Suppressor macrophage (primary cell): ENCODE measurements around the gene PCDHB7.
A peak's percentile ranks its signal among the peaks of the same experiment; 100 is the strongest.
"Not testable (repeated sequence)": the region's sequence is repeated elsewhere in the genome, so short reads cannot be mapped to it uniquely, and the experiment has no call there.

Experiments used
- DNase-seq, 4 experiments: peaks; one replicate each; pipeline ENCODE4 v3.0.0-alpha.2; 2020 to 2022
- total RNA-seq, 17 experiments: gene quantifications; one replicate each; lab custom pipeline; 2026; ENCODE audit warnings: mixed read lengths in 6 of 17, inconsistent platforms in 3 of 17; lab: John Stamatoyannopoulos, UW

Gene PCDHB7
- total RNA-seq, result 0 to 0.99 (median 0) reads per million in 17 experiments

DNA sequence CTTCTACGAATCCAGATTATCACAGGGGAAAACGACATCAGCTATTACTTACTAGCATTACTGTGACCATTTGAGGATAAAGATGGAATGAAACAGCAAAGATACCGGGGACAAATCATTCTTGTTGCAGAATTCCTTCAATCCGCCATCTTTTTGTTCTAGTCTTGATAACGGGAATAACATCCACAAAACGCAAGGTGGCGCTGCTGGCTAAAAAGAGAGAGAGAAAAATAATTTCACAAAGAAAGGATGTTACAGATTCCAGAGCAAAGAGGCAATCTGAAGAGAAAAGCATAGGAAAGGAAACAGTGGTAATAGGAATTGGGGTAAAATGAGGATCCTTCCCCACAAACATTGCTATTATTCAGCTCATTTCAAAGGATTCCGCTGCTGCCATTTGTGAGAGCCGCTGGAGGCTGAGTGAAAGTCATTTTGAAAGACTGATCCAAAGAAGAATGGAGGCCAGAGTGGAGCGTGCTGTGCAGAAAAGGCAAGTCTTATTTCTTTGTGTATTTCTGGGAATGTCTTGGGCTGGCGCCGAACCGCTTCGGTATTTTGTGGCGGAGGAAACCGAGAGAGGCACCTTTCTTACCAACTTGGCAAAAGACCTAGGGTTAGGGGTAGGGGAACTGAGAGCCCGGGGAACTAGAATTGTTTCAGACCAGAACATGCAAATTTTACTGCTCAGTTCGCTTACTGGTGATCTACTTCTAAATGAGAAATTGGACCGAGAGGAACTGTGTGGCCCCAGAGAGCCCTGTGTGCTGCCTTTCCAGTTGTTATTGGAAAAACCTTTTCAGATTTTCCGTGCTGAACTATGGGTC, at the start of gene PCDHB7:
Gene PCDHB7 (plus strand): TSS at position 264 of the 824 bp plus-strand sequence. CDS start 192 bp downstream, at position 456.
- peak in 2 of 4 experiments; percentile 7 to 8 for DNase-seq

DNA sequence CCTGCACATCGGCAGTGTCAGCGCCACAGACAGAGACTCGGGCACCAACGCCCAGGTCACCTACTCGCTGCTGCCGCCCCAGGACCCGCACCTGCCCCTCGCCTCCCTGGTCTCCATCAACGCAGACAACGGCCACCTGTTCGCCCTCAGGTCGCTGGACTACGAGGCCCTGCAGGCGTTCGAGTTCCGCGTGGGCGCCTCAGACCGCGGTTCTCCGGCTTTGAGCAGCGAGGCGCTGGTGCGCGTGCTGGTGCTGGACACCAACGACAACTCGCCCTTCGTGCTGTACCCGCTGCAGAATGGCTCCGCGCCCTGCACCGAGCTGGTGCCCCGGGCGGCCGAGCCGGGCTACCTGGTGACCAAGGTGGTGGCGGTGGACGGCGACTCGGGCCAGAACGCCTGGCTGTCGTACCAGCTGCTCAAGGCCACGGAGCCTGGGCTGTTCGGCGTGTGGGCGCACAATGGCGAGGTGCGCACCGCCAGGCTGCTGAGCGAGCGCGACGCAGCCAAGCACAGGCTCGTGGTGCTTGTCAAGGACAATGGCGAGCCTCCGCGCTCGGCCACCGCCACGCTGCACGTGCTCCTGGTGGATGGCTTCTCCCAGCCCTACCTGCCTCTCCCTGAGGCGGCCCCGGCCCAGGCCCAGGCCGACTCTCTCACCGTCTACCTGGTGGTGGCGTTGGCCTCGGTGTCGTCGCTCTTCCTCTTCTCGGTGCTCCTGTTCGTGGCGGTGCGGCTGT, 48.9 kb upstream of the PCDHB7 start:
- DNase-seq, result not testable (repeated sequence)

DNA sequence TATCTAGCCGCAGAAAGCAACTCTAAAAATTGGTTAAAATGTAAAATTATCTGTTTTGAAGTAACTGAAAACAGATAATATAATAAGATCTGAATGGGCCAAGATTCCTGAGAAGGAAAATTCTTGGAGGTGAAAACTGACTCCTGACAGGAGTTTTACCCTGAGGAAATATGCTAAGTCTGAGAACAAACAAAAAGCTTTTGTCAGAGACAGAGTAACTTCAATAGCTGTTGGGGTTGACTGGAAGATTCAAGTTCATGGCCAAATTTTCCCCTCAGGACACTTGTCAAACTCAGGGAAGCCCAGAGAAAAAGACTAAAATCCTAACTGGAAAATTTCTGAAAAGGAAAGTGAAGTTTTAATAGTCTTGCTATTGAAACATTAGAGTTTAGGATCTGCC, 45.1 kb upstream of the PCDHB7 start:
- no peak for DNase-seq

DNA sequence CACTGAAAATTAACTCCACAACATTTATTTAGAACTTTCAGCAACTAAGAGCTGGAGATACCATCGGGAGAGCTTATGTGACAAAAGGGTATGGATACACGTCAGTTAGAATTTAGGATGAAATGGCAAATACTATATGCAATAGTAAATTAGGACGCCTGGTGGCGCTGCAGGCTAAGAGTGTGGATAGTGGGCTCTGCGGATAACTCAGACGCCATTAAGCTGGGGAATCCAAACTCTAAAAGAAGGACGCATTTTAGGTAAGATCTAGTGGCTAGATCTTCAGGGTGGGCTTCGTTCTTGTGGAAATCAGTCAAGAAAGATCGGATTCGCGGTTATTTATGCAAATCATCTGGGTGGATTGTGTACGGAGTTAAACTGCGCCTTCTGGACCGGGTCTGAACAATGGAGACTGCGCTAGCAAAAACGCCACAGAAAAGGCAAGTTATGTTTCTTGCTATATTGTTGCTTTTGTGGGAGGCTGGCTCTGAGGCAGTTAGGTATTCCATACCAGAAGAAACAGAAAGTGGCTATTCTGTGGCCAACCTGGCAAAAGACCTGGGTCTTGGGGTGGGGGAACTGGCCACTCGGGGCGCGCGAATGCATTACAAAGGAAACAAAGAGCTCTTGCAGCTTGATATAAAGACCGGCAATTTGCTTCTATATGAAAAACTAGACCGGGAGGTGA, 37.3 kb upstream of the PCDHB7 start, which contains the start of gene PCDHB5:
Gene PCDHB5 (plus strand): TSS at position 177 of the 688 bp plus-strand sequence. CDS start 229 bp downstream, at position 406.
- peak in 1 of 4 experiments; percentile 5 for DNase-seq

DNA sequence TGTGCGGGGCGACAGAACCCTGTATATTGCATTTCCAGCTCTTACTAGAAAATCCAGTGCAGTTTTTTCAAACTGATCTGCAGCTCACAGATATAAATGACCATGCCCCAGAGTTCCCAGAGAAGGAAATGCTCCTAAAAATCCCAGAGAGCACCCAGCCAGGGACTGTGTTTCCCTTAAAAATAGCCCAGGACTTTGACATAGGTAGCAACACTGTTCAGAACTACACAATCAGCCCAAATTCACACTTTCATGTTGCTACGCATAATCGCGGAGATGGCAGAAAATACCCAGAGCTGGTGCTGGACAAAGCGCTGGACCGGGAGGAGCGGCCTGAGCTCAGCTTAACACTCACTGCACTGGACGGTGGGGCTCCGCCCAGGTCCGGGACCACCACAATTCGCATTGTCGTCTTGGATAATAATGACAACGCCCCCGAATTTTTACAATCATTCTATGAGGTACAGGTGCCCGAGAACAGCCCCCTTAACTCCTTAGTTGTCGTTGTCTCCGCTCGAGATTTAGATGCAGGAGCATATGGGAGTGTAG, 36.7 kb upstream of the PCDHB7 start:
- no peak for DNase-seq

DNA sequence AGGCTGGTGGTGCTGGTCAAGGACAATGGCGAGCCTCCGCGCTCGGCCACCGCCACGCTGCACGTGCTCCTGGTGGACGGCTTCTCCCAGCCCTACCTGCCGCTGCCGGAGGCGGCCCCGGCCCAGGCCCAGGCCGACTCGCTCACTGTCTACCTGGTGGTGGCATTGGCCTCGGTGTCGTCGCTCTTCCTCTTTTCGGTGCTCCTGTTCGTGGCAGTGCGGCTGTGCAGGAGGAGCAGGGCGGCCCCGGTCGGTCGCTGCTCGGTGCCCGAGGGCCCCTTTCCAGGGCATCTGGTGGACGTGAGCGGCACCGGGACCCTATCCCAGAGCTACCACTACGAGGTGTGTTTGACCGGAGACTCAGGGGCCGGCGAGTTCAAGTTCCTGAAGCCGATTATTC, 35.1 kb upstream of the PCDHB7 start:
- DNase-seq, result not testable (repeated sequence)

DNA sequence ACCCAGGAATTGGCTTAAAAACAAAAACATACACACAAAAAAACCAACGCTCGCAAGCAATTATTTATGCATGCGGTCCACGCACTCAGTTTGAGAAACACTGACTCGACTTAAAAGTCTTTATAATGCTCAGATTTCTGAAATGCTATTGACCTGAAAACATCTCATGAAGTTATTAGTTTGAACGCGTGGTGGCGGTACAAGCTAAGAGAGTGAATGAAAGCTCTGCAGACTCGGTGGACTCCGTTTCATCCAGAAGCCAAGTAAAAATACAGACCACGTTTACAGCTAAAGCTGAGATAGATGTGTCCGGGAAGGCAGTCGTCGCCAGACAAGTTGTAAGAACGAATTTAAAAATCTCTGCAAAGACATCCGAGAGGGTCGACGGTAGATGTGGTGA, 22.6 kb upstream of the PCDHB7 start, which contains the start of gene PCDHB6:
Gene PCDHB6 (plus strand): TSS at position 246 of the 400 bp plus-strand sequence. CDS start 201 bp downstream, outside the sequence.
- DNase-seq, result no peak

DNA sequence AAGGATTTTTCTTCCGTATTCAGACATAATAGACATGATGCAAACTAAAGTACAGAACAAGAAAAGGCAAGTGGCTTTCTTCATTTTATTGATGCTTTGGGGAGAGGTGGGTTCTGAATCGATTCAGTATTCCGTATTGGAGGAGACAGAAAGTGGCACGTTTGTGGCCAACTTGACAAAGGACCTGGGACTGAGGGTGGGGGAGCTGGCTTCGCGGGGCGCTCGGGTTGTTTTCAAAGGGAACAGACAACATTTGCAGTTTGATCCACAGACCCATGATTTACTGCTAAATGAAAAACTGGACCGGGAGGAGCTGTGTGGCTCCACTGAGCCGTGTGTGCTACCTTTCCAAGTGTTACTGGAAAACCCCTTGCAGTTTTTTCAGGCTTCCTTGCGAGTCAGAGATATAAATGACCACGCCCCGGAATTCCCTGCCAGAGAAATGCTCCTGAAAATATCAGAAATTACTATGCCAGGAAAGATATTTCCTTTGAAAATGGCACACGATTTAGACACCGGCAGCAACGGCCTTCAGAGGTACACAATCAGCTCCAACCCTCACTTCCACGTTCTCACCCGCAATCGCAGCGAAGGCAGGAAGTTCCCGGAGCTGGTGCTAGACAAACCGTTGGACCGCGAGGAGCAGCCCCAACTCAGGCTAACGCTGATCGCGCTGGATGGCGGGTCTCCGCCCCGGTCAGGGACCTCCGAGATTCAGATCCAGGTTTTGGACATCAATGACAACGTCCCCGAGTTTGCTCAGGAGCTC, 22.0 kb upstream of the PCDHB7 start:
- no peak for DNase-seq

DNA sequence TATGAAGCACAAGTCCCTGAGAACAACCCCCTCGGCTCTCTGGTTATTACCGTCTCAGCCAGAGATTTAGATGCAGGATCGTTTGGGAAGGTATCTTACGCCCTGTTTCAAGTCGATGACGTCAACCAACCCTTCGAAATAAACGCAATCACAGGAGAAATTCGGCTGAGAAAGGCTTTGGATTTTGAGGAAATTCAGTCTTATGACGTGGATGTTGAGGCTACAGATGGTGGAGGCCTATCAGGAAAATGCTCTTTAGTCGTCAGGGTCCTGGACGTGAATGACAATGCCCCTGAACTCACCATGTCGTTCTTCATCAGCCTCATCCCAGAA, 21.5 kb upstream of the PCDHB7 start:
- no peak for DNase-seq

DNA sequence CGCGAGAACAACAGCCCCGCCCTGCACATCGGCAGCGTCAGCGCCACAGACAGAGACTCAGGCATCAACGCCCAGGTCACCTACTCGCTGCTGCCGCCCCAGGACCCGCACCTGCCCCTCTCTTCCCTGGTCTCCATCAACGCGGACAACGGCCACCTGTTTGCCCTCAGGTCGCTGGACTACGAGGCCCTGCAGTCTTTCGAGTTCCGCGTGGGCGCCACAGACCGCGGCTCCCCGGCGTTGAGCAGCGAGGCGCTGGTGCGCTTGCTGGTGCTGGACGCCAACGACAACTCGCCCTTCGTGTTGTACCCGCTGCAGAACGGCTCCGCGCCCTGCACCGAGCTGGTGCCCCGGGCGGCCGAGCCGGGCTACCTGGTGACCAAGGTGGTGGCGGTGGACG, 20.8 kb upstream of the PCDHB7 start:
- not testable (repeated sequence) for DNase-seq

DNA sequence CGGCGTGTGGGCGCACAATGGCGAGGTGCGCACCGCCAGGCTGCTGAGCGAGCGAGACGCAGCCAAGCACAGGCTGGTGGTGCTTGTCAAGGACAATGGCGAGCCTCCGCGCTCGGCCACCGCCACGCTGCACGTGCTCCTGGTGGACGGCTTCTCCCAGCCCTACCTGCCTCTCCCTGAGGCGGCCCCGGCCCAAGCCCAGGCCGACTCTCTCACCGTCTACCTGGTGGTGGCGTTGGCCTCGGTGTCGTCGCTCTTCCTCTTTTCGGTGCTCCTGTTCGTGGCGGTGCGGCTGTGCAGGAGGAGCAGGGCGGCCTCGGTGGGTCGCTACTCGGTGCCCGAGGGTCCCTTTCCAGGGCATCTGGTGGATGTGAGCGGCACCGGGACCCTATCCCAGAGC, 20.3 kb upstream of the PCDHB7 start:
- not testable (repeated sequence) for DNase-seq

DNA sequence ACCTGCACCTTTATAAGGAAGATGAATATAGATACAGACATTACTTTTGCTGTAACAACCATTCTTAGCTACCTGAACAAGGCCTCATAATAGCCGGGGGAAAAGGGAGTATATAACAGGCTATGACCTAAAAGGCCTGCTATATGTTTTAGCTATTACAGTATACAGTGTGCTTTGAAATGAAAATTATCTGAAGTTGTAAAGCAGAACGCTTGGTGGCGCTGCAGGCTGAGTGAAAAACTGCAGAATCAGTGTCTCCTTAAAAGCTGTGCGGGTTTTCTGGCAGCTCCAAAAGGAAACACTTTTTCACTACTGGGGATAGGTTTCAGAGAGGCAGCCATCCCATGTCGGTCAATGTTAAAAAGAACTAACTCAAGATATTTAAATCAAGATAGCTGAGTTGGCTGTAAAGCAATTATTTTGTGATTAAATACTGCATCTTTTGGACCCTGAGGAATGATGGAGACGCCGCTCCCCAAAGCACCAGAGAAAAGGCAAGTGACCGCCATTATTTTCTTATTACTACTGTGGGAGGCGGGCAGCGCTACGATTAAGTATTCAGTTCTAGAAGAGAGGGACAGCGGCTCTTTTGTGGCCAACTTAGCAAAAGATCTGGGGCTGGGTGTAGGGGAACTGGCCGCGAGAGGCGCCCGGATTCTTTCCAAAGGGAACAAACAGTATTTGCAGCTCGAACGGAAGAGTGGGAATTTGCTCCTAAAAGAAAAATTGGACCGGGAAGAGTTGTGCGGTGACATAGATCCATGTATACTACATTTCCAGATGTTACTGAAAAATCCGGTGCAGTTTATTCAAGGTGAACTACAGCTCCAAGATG, 16.7 kb upstream of the PCDHB7 start:
- no peak for DNase-seq

DNA sequence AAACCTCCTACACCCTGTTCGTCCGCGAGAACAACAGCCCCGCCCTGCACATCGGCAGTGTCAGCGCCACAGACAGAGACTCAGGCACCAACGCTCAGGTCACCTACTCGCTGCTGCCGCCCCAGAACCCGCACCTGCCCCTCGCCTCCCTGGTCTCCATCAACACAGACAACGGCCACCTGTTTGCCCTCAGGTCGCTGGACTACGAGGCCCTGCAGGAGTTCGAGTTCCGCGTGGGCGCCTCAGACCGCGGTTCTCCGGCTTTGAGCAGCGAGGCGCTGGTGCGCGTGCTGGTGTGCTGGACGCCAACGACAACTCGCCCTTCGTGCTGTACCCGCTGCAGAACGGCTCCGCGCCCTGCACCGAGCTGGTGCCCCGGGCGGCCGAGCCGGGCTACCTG, 15.1 kb upstream of the PCDHB7 start:
- not testable (repeated sequence) for DNase-seq

DNA sequence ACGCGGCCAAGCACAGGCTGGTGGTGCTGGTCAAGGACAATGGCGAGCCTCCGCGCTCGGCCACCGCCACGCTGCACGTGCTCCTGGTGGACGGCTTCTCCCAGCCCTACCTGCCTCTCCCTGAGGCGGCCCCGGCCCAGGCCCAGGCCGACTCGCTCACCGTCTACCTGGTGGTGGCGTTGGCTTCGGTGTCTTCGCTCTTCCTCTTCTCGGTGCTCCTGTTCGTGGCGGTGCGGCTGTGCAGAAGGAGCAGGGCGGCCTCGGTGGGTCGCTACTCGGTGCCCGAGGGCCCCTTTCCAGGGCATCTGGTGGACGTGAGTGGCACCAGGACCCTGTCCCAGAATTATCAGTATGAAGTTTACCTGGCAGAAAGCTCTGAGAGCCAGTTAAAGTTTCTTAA, 14.5 kb upstream of the PCDHB7 start:
- not testable (repeated sequence) for DNase-seq

DNA sequence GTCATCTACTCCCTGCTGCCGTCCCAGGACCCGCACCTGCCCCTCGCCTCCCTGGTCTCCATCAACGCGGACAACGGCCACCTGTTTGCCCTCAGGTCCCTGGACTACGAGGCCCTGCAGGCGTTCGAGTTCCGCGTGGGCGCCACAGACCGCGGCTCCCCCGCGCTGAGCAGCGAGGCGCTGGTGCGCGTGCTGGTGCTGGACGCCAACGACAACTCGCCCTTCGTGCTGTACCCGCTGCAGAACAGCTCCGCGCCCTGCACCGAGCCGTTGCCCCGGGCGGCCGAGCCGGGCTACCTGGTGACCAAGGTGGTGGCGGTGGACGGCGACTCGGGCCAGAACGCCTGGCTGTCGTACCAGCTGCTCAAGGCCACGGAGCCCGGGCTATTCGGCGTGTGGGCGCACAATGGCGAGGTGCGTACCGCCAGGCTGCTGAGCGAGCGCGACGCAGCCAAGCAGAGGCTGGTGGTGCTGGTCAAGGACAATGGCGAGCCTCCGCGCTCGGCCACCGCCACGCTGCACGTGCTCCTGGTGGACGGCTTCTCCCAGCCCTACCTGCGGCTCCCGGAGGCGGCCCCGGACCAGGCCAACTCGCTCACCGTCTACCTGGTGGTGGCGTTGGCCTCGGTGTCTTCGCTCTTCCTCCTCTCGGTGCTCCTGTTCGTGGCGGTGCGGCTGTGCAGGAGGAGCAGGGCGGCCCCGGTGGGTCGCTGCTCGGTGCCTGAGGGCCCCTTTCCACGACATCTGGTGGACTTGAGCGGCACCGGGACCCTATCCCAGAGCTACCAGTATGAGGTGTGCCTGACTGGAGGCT, 2.1 kb downstream of the PCDHB7 start:
- not testable (repeated sequence) for DNase-seq

DNA sequence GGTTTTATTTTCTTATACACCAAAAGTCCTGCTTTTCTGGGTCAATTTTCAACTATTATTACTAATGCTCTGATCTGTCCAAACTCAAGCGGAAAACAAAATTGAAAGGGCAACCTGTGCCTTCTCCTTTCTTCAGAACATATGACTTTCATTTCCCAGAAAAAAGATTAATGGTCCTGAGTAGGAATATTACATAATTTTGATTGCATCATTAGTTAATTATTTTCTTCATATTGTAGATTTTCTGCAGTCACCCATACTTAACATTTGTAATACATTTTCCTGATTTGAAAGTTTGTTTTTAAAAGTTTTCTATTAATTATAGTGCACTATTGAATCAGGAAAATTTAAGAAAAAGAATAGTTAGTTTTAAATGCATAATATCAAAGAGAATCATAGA, 3.5 kb downstream of the PCDHB7 start:
- no peak for DNase-seq

DNA sequence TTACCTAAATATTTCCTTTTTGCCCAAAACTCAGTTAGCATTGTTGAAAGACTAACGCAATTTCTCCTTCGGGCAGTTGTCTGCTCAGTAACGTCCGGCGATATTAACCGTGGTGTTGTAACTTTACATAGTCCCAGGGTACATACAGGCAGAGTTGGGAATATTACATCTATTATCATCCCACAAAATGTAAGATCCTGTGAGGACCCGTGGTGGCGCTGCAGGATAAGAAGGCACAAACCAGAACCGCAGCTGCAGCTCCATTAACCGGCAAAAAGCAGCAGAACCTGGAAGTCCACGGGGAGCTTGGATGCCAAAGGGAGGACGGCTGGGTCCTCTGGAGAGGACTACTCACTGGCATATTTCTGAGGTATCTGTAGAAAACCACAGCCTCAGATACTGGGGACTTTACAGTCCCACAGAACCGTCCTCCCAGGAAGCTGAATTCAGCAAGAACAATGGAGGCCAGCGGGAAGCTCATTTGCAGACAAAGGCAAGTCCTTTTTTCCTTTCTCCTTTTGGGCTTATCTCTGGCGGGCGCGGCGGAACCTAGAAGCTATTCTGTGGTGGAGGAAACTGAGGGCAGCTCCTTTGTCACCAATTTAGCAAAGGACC, 5.2 kb downstream of the PCDHB7 start, which contains the start of gene PCDHB8:
Gene PCDHB8 (plus strand): TSS at position 214 of the 615 bp plus-strand sequence. CDS start 245 bp downstream, at position 459.
- not testable (repeated sequence) for DNase-seq

DNA sequence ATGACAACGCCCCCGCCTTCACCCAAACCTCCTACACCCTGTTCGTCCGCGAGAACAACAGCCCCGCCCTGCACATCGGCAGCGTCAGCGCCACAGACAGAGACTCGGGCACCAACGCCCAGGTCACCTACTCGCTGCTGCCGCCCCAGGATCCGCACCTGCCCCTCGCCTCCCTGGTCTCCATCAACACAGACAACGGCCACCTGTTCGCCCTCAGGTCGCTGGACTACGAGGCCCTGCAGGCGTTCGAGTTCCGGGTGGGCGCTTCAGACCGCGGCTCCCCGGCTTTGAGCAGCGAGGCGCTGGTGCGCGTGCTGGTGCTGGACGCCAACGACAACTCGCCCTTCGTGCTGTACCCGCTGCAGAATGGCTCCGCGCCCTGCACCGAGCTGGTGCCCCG, 6.9 kb downstream of the PCDHB7 start:
- DNase-seq, result not testable (repeated sequence)

DNA sequence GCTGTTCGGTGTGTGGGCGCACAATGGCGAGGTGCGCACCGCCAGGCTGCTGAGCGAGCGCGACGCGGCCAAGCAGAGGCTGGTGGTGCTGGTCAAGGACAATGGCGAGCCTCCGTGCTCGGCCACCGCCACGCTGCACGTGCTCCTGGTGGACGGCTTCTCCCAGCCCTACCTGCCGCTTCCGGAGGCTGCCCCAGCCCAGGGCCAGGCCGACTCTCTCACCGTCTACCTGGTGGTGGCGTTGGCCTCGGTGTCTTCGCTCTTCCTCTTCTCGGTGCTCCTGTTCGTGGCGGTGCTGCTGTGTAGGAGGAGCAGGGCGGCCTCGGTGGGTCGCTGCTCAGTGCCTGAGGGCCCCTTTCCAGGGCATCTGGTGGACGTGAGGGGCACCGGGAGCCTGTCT, 7.4 kb downstream of the PCDHB7 start:
- DNase-seq, result not testable (repeated sequence)
